Activated gamma-delta T cell treated with anti-CD3 and anti-CD28 coated beads, Interleukin-2, amount 50 U/mL, for 16 hours (primary cell): Measurements from ENCODE around the gene SFI1.
A peak's percentile ranks its signal among the peaks of the same experiment; 100 is the strongest.
"Not testable (repeated sequence)": the region's sequence is repeated elsewhere in the genome, so short reads cannot be mapped to it uniquely, and the experiment has no call there.

Source experiments
- DNase-seq: peaks from one replicate; pipeline ENCODE4 v3.0.0-alpha.2; 2020; ENCODE audit warnings: low read depth

The SFI1 gene, protein sequence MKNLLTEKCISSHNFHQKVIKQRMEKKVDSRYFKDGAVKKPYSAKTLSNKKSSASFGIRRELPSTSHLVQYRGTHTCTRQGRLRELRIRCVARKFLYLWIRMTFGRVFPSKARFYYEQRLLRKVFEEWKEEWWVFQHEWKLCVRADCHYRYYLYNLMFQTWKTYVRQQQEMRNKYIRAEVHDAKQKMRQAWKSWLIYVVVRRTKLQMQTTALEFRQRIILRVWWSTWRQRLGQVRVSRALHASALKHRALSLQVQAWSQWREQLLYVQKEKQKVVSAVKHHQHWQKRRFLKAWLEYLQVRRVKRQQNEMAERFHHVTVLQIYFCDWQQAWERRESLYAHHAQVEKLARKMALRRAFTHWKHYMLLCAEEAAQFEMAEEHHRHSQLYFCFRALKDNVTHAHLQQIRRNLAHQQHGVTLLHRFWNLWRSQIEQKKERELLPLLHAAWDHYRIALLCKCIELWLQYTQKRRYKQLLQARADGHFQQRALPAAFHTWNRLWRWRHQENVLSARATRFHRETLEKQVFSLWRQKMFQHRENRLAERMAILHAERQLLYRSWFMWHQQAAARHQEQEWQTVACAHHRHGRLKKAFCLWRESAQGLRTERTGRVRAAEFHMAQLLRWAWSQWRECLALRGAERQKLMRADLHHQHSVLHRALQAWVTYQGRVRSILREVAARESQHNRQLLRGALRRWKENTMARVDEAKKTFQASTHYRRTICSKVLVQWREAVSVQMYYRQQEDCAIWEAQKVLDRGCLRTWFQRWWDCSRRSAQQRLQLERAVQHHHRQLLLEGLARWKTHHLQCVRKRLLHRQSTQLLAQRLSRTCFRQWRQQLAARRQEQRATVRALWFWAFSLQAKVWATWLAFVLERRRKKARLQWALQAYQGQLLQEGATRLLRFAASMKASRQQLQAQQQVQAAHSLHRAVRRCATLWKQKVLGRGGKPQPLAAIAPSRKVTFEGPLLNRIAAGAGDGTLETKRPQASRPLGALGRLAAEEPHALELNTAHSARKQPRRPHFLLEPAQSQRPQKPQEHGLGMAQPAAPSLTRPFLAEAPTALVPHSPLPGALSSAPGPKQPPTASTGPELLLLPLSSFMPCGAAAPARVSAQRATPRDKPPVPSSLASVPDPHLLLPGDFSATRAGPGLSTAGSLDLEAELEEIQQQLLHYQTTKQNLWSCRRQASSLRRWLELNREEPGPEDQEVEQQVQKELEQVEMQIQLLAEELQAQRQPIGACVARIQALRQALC

GRCh38 chr22:31496007-31496734, at the start of gene SFI1:
SFI1 (plus strand) TSS chr22:31496536; CDS start chr22:31508285, 11,749 bp downstream.
- peak; percentile 92 for DNase-seq

GRCh38 chr22:31446767-31447166, 49.6 kb upstream of the SFI1 start:
- DNase-seq, result no peak

- DNase-seq, result no peak
Measured at GRCh38 chr22:31447337-31447736, 49.0 kb upstream of the SFI1 start.

GRCh38 chr22:31448382-31448781, 48.0 kb upstream of the SFI1 start:
- no peak for DNase-seq

GRCh38 chr22:31449506-31449905, 46.8 kb upstream of the SFI1 start:
- DNase-seq, result no peak

- no peak for DNase-seq
Measured at GRCh38 chr22:31451709-31452571, 44.4 kb upstream of the SFI1 start.

DNA sequence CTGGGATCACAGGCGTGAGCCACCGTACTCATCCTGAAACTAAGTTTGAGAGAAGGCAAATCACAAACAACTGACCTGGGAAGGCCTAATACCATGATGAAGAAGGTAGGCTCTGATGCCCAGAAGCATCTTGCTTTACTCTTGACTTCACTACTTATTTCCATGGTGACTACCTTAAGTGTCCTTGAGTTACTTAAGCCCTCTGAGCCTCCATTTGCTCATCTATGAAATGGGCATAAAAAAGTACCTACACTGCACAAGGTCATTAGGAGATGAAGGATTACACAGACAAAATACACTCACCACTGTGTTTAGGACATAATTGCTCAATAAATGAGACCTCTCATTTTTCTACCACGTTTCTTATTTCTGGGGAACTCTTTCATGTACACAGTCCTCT, 34.6 kb upstream of the SFI1 start:
- no peak for DNase-seq

DNA sequence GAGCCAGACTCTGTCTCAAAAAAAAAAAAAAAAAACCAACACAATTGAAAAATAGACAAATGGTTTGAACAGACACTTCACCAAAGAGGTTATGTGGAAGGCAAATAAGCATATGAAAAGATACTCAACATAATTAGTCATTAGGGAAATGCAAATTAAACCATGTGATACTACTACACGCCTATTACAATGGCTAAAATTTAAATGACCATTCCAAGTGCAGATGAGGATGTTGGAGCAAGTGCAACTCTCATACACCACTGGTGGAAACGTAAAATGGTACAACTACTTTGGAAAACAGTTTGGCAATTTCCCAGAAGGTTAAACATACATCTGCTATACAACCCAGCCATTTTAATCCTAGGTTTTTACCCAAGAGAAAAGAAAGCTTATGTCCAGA, 31.0 kb upstream of the SFI1 start:
- no peak for DNase-seq

GRCh38 chr22:31474743-31475142, 21.6 kb upstream of the SFI1 start:
- no peak for DNase-seq

GRCh38 chr22:31475800-31476199, 20.5 kb upstream of the SFI1 start:
- DNase-seq, result no peak

DNA sequence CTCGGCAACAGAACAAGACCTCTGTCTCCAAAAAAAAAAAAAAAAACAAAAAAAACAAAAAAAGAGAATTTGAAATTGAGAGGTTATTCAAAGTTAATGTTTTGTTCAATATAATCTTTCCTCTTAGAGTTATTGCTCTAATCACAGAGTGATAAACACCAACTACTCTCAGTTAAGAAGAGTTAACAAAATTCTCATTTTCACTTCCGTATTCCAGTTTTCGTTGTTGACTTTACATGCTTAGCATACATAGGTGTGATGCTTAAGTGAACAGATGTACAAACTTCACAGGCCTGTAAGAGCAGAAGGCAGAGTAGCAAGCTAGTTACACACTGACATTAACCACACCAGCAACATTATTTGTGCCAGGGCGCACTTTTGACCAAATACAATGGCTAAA, 19.0 kb upstream of the SFI1 start:
- DNase-seq, result no peak

- DNase-seq, result no peak
Measured at GRCh38 chr22:31481129-31481528, 15.2 kb upstream of the SFI1 start.

DNA sequence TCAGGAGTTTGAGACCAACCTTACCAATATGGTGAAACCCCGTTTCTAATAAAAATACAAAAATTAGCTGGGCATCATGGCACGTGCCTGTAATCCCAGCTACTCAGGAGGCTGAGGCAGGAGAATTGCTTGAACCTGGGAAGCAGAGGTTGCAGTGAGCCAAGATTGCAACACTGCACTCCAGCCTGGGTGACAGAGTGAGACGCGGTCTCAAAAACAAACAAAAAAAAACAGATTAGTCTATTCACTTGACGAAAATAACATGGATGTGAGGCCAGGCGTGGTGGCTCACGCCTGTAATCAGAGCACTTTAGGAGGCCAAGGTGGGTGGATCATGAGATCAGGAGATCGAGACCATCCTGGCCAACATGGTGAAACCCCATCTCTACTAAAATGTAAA, 13.9 kb upstream of the SFI1 start:
- not testable (repeated sequence) for DNase-seq

GRCh38 chr22:31486369-31486768, 10.0 kb upstream of the SFI1 start:
- DNase-seq, result not testable (repeated sequence)

DNA sequence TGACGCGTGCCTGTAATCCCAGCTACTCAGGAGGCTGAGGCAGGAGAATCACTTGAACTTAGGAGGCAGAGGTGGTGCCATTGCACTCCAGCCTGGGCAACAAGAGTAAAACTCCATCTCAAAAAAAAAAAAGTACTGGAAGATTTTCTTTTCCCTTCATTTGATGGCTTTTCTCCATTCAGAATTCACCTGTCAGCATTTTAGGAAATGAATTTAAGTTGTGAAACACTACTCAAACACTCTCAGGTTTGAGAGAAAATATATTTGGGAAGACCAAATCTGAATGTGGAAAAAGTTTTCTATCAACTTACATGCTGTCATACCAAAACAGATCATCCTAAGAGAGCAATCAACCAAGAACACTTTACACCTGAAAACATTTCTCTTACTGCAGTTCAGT, 9.4 kb upstream of the SFI1 start:
- DNase-seq, result no peak

- DNase-seq, result no peak
Measured at GRCh38 chr22:31488346-31488883, 7.9 kb upstream of the SFI1 start.

- no peak for DNase-seq
Measured at GRCh38 chr22:31488988-31489617, 7.2 kb upstream of the SFI1 start.

DNA sequence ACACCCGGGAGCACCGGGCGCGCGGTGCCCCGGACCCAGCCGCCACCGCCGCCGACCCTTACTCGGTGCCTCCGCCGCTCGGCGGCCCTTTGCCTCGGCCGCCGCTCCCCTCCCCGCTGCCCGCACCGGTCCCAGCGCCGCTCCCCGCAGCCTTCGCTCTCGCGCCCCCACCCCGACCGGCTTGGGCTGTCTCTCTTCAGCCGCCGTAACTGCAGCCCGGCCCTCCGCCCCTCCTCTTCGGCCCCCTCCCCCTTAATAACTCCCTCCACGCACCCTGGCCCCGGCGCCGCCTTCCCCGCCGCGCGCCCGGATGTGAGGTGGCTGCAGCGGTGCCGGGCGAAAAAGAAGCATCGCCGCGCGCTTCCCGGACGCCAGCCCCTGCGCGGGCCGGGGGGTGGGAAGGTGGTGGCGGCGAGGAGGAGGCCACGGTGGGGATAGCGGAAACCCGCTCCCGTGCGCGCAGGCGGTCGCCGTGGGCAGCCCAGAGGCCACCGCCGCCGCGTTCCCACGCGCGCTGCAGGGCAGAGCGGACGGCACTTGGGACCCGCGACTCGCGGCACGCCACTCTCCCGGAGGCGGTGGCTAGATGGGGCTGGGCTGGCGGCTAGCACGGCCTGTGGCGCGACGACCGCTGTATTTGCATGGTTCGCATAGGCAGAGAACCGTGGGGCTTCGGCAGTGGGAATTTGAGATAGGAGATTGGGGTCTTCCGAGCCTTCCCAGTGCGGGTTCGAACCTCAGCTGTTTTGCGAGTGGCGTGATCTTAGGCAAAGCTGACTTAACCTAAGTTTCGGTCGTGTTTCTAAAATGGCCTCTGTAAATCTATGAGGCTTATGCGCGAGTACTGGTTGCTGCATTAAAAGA, 6.5 kb upstream of the SFI1 start, which contains the start of gene EIF4ENIF1:
TSS of gene EIF4ENIF1 (minus strand) at position 211 of the 864 bp plus-strand sequence. CDS start 1,124 bp downstream, outside the sequence.
- peak; percentile 72 for DNase-seq

- peak; percentile 28 for DNase-seq
Measured at GRCh38 chr22:31490496-31490925, 5.8 kb upstream of the SFI1 start.
